OCI-LY7 (cell line): ENCODE results near the gene CUEDC2. TPM values are rescaled to one million over a fixed set of nuclear protein-coding genes. Genes with fewer than 3 reads are reported as not detected.
A peak's percentile ranks its signal among the peaks of the same experiment; 100 is the strongest.

Source experiments
- BruUV-seq: library from RNA; stranded (reverse); fragments of 400-500 nt; replicated peaks from 2 replicates; lab custom pipeline; 2021; lab: Mats Ljungman, UMichigan
- CTCF ChIA-PET: fragments of 300-600 bp; sonication (Branson Sonifier 250); formaldehyde crosslinking; loops from one replicate; lab custom pipeline; 2022; ENCODE audit warnings: antibody characterized with exemption; ENCODE audit not compliant: unreplicated experiment; lab: Charles Lee
- POLR2A ChIA-PET: fragments of 300-600 bp; sonication (Branson Sonifier 250); formaldehyde crosslinking; loops from one replicate; lab custom pipeline; 2022; ENCODE audit warnings: antibody characterized with exemption; lab: Charles Lee
- DNase-seq: peaks from one replicate; pipeline ENCODE4 v3.0.0-alpha.2; 2015; ENCODE audit warnings: low spot score
- H2AFZ ChIP-seq: fragments of 200-600 bp; sonication (generic), shearing (Covaris generic); 2 replicates; pipeline ENCODE4 v1.6.1; 2014; ENCODE audit warnings: mild to moderate bottlenecking, antibody characterized with exemption, low read length, moderate library complexity
- H3K27ac ChIP-seq: fragments of 200-600 bp; sonication (generic); 2 replicates; pipeline ENCODE4 v1.5.1; 2014; ENCODE audit warnings: mixed run types, low read depth, mild to moderate bottlenecking, moderate library complexity, low read length, inconsistent platforms; ENCODE audit not compliant: poor library complexity, severe bottlenecking
- H3K36me3 ChIP-seq: fragments of 200-600 bp; sonication (generic); 2 replicates; pipeline ENCODE4 v1.6.1; 2014; ENCODE audit warnings: mild to moderate bottlenecking, antibody characterized with exemption, low read length, moderate library complexity, mixed read lengths; ENCODE audit not compliant: insufficient read depth
- H3K4me1 ChIP-seq: fragments of 200-600 bp; sonication (generic); 2 replicates; pipeline ENCODE4 v1.5.1; 2014; ENCODE audit warnings: mild to moderate bottlenecking, low read length; ENCODE audit not compliant: insufficient read depth, poor library complexity, severe bottlenecking
- H3K4me2 ChIP-seq: fragments of 200-600 bp; sonication (generic); 2 replicates; pipeline ENCODE4 v1.6.1; 2014; ENCODE audit warnings: mild to moderate bottlenecking, low read length
- H3K4me3 ChIP-seq: fragments of 200-600 bp; sonication (generic); 2 replicates; pipeline ENCODE4 v1.5.1; 2014; ENCODE audit warnings: mild to moderate bottlenecking, low read depth, low read length; ENCODE audit not compliant: poor library complexity, severe bottlenecking
- H3K79me2 ChIP-seq: fragments of 200-600 bp; sonication (generic); 2 replicates; pipeline ENCODE4 v1.6.1; 2016; ENCODE audit warnings: low read depth, mild to moderate bottlenecking, low read length, moderate library complexity, mixed read lengths; ENCODE audit not compliant: insufficient read depth
- H3K9me2 ChIP-seq: fragments of 200-600 bp; sonication (generic); 2 replicates; pipeline ENCODE4 v1.6.1; 2016; ENCODE audit warnings: mild to moderate bottlenecking, low read length, mixed read lengths; ENCODE audit not compliant: insufficient read depth
- H3K9me3 ChIP-seq: fragments of 200-600 bp; sonication (generic); 2 replicates; pipeline ENCODE4 v1.6.1; 2014; ENCODE audit warnings: mild to moderate bottlenecking, mixed run types, low read length, mixed read lengths
- H4K20me1 ChIP-seq: fragments of 200-600 bp; sonication (generic); 2 replicates; pipeline ENCODE4 v1.6.1; 2014; ENCODE audit warnings: mild to moderate bottlenecking, antibody characterized with exemption, low read length, moderate library complexity, mixed read lengths; ENCODE audit not compliant: insufficient read depth
- EZH2phosphoT487 ChIP-seq: fragments of 200-600 bp; sonication (generic); IDR thresholded peaks from 2 replicates; pipeline ENCODE4 v1.6.1; 2018; ENCODE audit warnings: low read depth, borderline replicate concordance, mild to moderate bottlenecking, mixed run types, antibody characterized with exemption, low read length, moderate library complexity, mixed read lengths
- intact Hi-C: fragments of 100-400 bp; cut with micrococcal nuclease; formaldehyde crosslinking; loops from one replicate; pipeline ENCODE4 v1.10.0; 2022; ENCODE audit not compliant: unreplicated experiment
- total RNA-seq, 2 experiments: library from RNA; depleted of rRNA in 1 of 2; stranded (reverse); fragments of >200 nt in 1 of 2; shearing (Covaris generic) in 1 of 2; gene quantifications; 2 replicates each; pipeline ENCODE4 v1.2.3, GENCODE V29; 2014 to 2022
- TF ChIP-seq, protein P1 (sequence below): fragments of 200-600 bp; sonication (generic); conservative IDR thresholded peaks from 2 replicates; pipeline ENCODE4 v1.5.1; 2014; ENCODE audit warnings: mild to moderate bottlenecking, antibody characterized with exemption, low read length, moderate library complexity, mixed read lengths

The CUEDC2 gene
- total RNA-seq, 2 experiments from 2014 or later: 48.9 to 73.3 TPM

DNA sequence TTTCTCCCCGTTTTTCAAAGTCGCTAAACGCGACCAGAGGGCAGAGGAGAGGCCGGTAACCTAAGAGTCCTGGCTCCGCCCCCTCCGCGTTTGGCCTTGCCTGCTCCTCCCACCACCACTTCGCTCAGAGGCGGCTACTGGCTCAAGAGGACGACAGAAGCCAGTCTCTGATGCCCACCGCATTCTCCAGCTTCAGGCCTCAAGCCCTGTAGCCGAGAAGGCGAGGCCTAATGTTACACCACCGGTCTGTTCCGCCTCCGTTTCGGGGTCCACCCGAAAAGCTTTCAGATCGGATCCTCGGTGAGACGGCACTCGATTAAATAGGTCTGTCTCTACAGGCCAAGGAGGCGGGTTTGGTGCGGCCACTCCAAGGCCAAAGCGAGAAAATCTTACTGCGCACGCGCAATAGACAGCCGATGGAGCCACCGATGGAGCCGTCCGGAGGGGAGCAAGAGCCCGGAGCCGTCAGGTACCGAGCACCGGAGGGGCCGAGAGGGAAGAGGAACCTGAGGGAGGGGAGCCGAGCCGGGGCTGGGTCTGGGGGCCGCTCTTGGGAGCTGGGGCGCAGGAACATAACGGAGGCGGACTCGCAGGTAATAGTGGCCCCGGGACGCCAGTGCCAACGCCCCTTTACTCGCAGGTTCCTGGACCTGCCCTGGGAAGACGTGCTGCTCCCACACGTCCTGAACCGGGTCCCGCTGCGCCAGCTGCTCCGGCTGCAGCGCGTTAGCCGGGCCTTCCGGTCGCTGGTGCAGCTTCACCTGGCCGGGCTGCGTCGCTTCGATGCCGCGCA lies 11.5 kb downstream of the CUEDC2 start, which contains the start of gene FBXL15:
FBXL15 (plus strand) TSS at position 123 of the 793 bp plus-strand sequence; CDS start at position 417, 294 bp downstream.
- peak within 1 kb of the TSS; percentile 80 for H2AFZ ChIP-seq
- TF ChIP-seq, protein P1, sequence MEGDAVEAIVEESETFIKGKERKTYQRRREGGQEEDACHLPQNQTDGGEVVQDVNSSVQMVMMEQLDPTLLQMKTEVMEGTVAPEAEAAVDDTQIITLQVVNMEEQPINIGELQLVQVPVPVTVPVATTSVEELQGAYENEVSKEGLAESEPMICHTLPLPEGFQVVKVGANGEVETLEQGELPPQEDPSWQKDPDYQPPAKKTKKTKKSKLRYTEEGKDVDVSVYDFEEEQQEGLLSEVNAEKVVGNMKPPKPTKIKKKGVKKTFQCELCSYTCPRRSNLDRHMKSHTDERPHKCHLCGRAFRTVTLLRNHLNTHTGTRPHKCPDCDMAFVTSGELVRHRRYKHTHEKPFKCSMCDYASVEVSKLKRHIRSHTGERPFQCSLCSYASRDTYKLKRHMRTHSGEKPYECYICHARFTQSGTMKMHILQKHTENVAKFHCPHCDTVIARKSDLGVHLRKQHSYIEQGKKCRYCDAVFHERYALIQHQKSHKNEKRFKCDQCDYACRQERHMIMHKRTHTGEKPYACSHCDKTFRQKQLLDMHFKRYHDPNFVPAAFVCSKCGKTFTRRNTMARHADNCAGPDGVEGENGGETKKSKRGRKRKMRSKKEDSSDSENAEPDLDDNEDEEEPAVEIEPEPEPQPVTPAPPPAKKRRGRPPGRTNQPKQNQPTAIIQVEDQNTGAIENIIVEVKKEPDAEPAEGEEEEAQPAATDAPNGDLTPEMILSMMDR: no peak; the same call in 1 of the 2 replicates
- no peak for TF ChIP-seq EZH2phosphoT487
- no peaks in the 10 kb centered on the region for H3K9me3 ChIP-seq
- H3K27ac ChIP-seq: peak within 1 kb of the TSS; percentile 82
- intact Hi-C loops: loop anchor here (1.0 to 5.0 kb wide), 7 partner anchors 11 to 161 kb away; partner anchors contain the start of genes ACTR1A, CUEDC2 and SUFU
- CTCF ChIA-PET: interaction anchor here (0.9 to 1.2 kb wide), 2 partner anchors 11 to 21 kb away, joined by 3 to 5 read pairs; partner anchors contain the start of gene CUEDC2
- peaks cover 46% of the 10 kb centered on the region for H3K4me1 ChIP-seq
- peak within 1 kb of the TSS; percentile 96 for H3K4me2 ChIP-seq
- peak; percentile 99 for DNase-seq
- H3K9me2 ChIP-seq: no peaks in the 10 kb centered on the region
- H4K20me1 ChIP-seq: no peaks in the 10 kb centered on the region
- peak within 1 kb of the TSS; percentile 79 for H3K4me3 ChIP-seq
- H3K36me3 ChIP-seq: peaks cover 11% of the 10 kb centered on the region; the same call in 1 of the 2 replicates
- BruUV-seq: no TSS peak
- H3K79me2 ChIP-seq: peaks cover 6% of the 10 kb centered on the region; the same call in 1 of the 2 replicates
- POLR2A ChIA-PET: interaction anchor here (0.9 to 1.8 kb wide), 10 partner anchors 10 to 91 kb away, joined by 3 to 11 read pairs (median 4); partner anchors contain the start of genes C10orf95 and CUEDC2

DNA sequence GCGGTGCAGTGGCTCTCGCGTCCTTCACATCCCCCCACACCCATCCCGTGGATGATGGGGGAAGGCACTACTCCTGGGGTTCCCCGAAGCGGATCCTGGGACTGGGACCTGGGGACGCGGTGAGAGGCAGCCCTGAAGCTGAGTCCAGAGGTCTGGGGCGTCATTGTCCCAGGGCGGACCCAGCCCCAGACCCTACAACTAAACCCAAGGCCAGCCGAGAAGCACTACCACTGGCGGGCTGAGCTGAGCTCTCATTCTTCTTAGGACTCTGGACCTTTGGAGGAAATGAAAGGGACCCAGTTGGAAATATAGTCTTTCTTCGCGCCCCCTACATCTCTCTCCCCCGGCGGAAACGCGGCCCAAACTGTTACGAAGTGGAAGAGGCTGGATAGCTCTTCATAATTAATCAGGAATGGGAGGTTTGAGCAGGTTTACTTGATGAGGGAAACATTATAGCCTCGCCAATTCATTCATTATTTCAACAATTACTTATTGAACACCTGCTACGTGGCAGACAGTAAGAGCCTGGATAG lies 12.1 kb downstream of the CUEDC2 start:
- ChIA-PET POLR2A (interaction anchor here (0.9 to 1.8 kb wide), 10 partner anchors 10 to 92 kb away, joined by 3 to 11 read pairs (median 4); partner anchors contain the start of genes C10orf95 and CUEDC2), CTCF (interaction anchor here (0.9 to 1.2 kb wide), 2 partner anchors 12 to 21 kb away, joined by 3 to 5 read pairs; partner anchors contain the start of gene CUEDC2)
- intact Hi-C loops: loop anchor here (2.0 to 5.0 kb wide), 3 partner anchors 59 to 162 kb away; partner anchors contain the start of genes ACTR1A and SUFU
- Histone ChIP-seq H3K9me3 (no peaks in the 10 kb centered on the region), H4K20me1 (no peaks in the 10 kb centered on the region), H3K36me3 (peaks cover 11% of the 10 kb centered on the region; the same call in 1 of the 2 replicates), H3K4me3 (peak overlapping the region; percentile 79), H3K9me2 (no peaks in the 10 kb centered on the region), H3K79me2 (peaks cover 6% of the 10 kb centered on the region; the same call in 1 of the 2 replicates), H3K4me1 (peaks cover 46% of the 10 kb centered on the region), H3K27ac (peak overlapping the region; percentile 82), H2AFZ (peak overlapping the region; percentile 80), H3K4me2 (peak overlapping the region; percentile 96)
- TF ChIP-seq, protein P1: peak; percentile 40
- no peak for TF ChIP-seq EZH2phosphoT487
- BruUV-seq: TSS peak; percentile 69
- DNase-seq: no peak
